PC-3 (cell line): ENCODE data around the gene TBC1D32. TPM values are rescaled to one million over a fixed set of nuclear protein-coding genes. Genes with fewer than 3 reads are reported as not detected.

Experiments used
- ATAC-seq: fragments of 200-7000 bp; cut with Tn5 transposase; 2 replicates; pipeline ENCODE4 v1.9.1; 2020; ENCODE audit warnings: mild to moderate bottlenecking, moderate library complexity
- BruUV-seq: library from RNA; stranded (reverse); fragments of 400-500 nt; replicated peaks from 2 replicates; lab custom pipeline; 2021; lab: Mats Ljungman, UMichigan
- CTCF ChIA-PET: fragments of 300-600 bp; sonication (Branson Sonifier 250); formaldehyde crosslinking; loops from one replicate; lab custom pipeline; 2022; ENCODE audit warnings: antibody characterized with exemption; lab: Charles Lee
- POLR2A ChIA-PET: fragments of 300-600 bp; sonication (Branson Sonifier 250); formaldehyde crosslinking; loops from one replicate; lab custom pipeline; 2022; ENCODE audit warnings: antibody characterized with exemption; ENCODE audit not compliant: unreplicated experiment; lab: Charles Lee
- DNase-seq: peaks from one replicate; pipeline ENCODE4 v3.0.0-alpha.2; 2015
- H2AFZ ChIP-seq: fragments of 300-600 bp; sonication (generic); 2 replicates; pipeline ENCODE4 v1.6.0; 2016; ENCODE audit warnings: antibody characterized with exemption, low read length
- H3F3A ChIP-seq: fragments of 300-600 bp; sonication (generic); one replicate; pipeline ENCODE4 v1.6.0; 2017; ENCODE audit warnings: antibody characterized with exemption, low read length, control low read depth, mild to moderate bottlenecking; ENCODE audit not compliant: unreplicated experiment
- H3K27ac ChIP-seq: fragments of 300-600 bp; sonication (generic); 2 replicates; pipeline ENCODE4 v1.5.1; 2016; ENCODE audit warnings: mild to moderate bottlenecking, low read length
- H3K27me3 ChIP-seq: fragments of 300-600 bp; sonication (generic); 2 replicates; pipeline ENCODE4 v1.6.1; 2016; ENCODE audit warnings: low read length, mixed read lengths
- H3K36me3 ChIP-seq: fragments of 300-600 bp; sonication (generic); 2 replicates; pipeline ENCODE4 v1.6.1; 2016; ENCODE audit warnings: low read depth, mixed run types, low read length, mixed read lengths
- H3K4me1 ChIP-seq: fragments of 300-600 bp; sonication (generic); 2 replicates; pipeline ENCODE4 v1.5.1; 2016; ENCODE audit warnings: low read length; ENCODE audit not compliant: insufficient read depth
- H3K4me2 ChIP-seq: fragments of 300-600 bp; sonication (generic); 2 replicates; pipeline ENCODE4 v1.6.0; 2016; ENCODE audit warnings: low read length
- H3K4me3 ChIP-seq: fragments of 300-600 bp; sonication (generic); 2 replicates; pipeline ENCODE4 v1.5.1; 2016; ENCODE audit warnings: mild to moderate bottlenecking, low read length, mixed read lengths
- H3K79me2 ChIP-seq: fragments of 300-600 bp; sonication (generic); 2 replicates; pipeline ENCODE4 v1.6.1; 2017; ENCODE audit warnings: low read length, mixed read lengths
- H3K9ac ChIP-seq: fragments of 300-600 bp; sonication (generic); 2 replicates; pipeline ENCODE4 v1.6.0; 2016; ENCODE audit warnings: mild to moderate bottlenecking, low read length
- H3K9me2 ChIP-seq: fragments of 300-600 bp; sonication (generic); replicated peaks from 2 replicates; pipeline ENCODE4 v1.6.1; 2016; ENCODE audit warnings: mixed run types, low read length, mixed read lengths
- H3K9me3 ChIP-seq: fragments of 300-600 bp; sonication (generic); 2 replicates; pipeline ENCODE4 v1.6.1; 2016; ENCODE audit warnings: low read length, mixed read lengths
- H4K20me1 ChIP-seq: fragments of 300-600 bp; sonication (generic); 2 replicates; pipeline ENCODE4 v1.6.1; 2016; ENCODE audit warnings: low read length, mixed read lengths
- CTCF ChIP-seq: fragments of 300-600 bp; sonication (generic); conservative IDR thresholded peaks from 2 replicates; pipeline ENCODE4 v1.5.1; 2017; ENCODE audit warnings: antibody characterized with exemption, low read depth, mild to moderate bottlenecking, low read length
- EZH2 ChIP-seq: fragments of 300-600 bp; sonication (generic); IDR thresholded peaks from one replicate; pipeline ENCODE4 v1.6.1; 2017; ENCODE audit warnings: antibody characterized with exemption, mild to moderate bottlenecking, low read length; ENCODE audit not compliant: unreplicated experiment
- EZH2phosphoT487 ChIP-seq: fragments of 300-600 bp; sonication (generic); IDR thresholded peaks from 2 replicates; pipeline ENCODE4 v1.6.1; 2018; ENCODE audit warnings: mild to moderate bottlenecking, antibody characterized with exemption, low read length, borderline replicate concordance
- intact Hi-C: fragments of 100-400 bp; cut with micrococcal nuclease; formaldehyde crosslinking; loops from 2 replicates; pipeline ENCODE4 v1.9.0; 2023
- total RNA-seq: library from RNA; depleted of rRNA; stranded (reverse); fragments of >200 nt; gene quantifications from 2 replicates; pipeline ENCODE4 v1.2.3, GENCODE V29; 2014

TBC1D32 gene
- total RNA-seq, 1 experiment from 2014 or later = 2.7 TPM

GRCh38 chr6:121190122-121190521, 144.2 kb downstream of the TBC1D32 start:
- BruUV-seq = no TSS peak
- Histone ChIP-seq H3K4me2 (no peak overlapping the region), H2AFZ (no peak overlapping the region), H3K79me2 (no peaks in the 10 kb centered on the region), H3K9me3 (no peaks in the 10 kb centered on the region), H4K20me1 (no peaks in the 10 kb centered on the region), H3K4me1 (peaks cover 7% of the 10 kb centered on the region; the same call in 1 of the 2 replicates), H3K9me2 (no peaks in the 10 kb centered on the region), H3K27ac (no peak overlapping the region), H3F3A (no peaks in the 10 kb centered on the region), H3K36me3 (no peaks in the 10 kb centered on the region), H3K9ac (no peak overlapping the region), H3K27me3 (no peaks in the 10 kb centered on the region), H3K4me3 (no peak overlapping the region)
- ATAC-seq (no peak), DNase-seq (no peak)
- intact Hi-C loops = no loop called here
- ChIA-PET POLR2A (no interaction called here), CTCF (no interaction called here)
- TF ChIP-seq EZH2 = no peak
- TF ChIP-seq CTCF = no peak
- no peak for TF ChIP-seq EZH2phosphoT487

- TF ChIP-seq CTCF (no peak), EZH2 (no peak), EZH2phosphoT487 (no peak)
- intact Hi-C loops = no loop called here
- Histone ChIP-seq H3K4me3 (no peak overlapping the region), H3K4me2 (no peak overlapping the region), H3K9me3 (no peaks in the 10 kb centered on the region), H3K9me2 (no peaks in the 10 kb centered on the region), H3K9ac (no peak overlapping the region), H3F3A (no peaks in the 10 kb centered on the region), H3K27ac (no peak overlapping the region), H3K4me1 (peaks cover 7% of the 10 kb centered on the region; the same call in 1 of the 2 replicates), H2AFZ (no peak overlapping the region), H3K36me3 (no peaks in the 10 kb centered on the region), H3K27me3 (no peaks in the 10 kb centered on the region), H4K20me1 (no peaks in the 10 kb centered on the region), H3K79me2 (no peaks in the 10 kb centered on the region)
- POLR2A ChIA-PET = no interaction called here
- ATAC-seq (no peak), DNase-seq (no peak)
- no TSS peak for BruUV-seq
- CTCF ChIA-PET = no interaction called here
Measured at GRCh38 chr6:121188356-121188755, 145.9 kb downstream of the TBC1D32 start.

DNA sequence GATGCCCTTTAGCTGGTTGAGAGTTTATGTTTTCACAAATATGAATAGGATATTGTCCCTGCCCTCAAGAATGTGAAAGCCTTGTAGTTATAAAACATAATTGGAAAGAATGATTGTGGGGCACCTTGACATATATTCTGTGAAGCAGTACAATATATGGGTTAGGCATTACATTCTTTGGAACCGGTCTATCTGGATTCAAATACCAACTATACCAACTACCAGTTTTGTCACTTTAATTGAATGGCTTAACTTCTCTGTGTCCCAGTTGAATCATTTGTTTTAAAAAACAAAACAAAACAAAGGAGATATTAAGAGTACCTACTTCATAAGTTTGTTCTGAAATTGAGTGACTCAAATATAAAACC, 146.5 kb downstream of the TBC1D32 start:
- H3F3A ChIP-seq = no peaks in the 10 kb centered on the region
- DNase-seq (peak; percentile 62), ATAC-seq (peak; percentile 59)
- intact Hi-C loops = no loop called here
- peaks cover 7% of the 10 kb centered on the region; the same call in 1 of the 2 replicates for H3K4me1 ChIP-seq
- BruUV-seq = no TSS peak
- H3K79me2 ChIP-seq = no peaks in the 10 kb centered on the region
- H4K20me1 ChIP-seq = no peaks in the 10 kb centered on the region
- H2AFZ ChIP-seq = no peak overlapping the region
- no peaks in the 10 kb centered on the region for H3K9me2 ChIP-seq
- no peak overlapping the region for H3K9ac ChIP-seq
- no peak overlapping the region for H3K27ac ChIP-seq
- no peak overlapping the region for H3K4me3 ChIP-seq
- no peaks in the 10 kb centered on the region for H3K36me3 ChIP-seq
- no peaks in the 10 kb centered on the region for H3K27me3 ChIP-seq
- H3K9me3 ChIP-seq = no peaks in the 10 kb centered on the region
- TF ChIP-seq CTCF = no peak
- TF ChIP-seq EZH2phosphoT487 = no peak
- ChIA-PET CTCF (no interaction called here), POLR2A (no interaction called here)
- no peak overlapping the region for H3K4me2 ChIP-seq
